ENCODE measurements around the gene WNT6. TPM values are rescaled to one million over a fixed set of nuclear protein-coding genes. Genes with fewer than 3 reads are reported as not detected.
A peak's percentile ranks its signal among the peaks of the same experiment; 100 is the strongest.

WNT6 gene
- total and polyA plus RNA-seq, 8 donors = 0.07 TPM; not detected in 7

- peaks cover 18 to 42% of the 10 kb centered on the region in 2 donors for H3K4me1 ChIP-seq
- no peaks in the 10 kb centered on the region for H3K36me3 ChIP-seq
- intact Hi-C loops (cut with DNase I) = no loop called here
- H3K27me3 ChIP-seq = peaks cover 46 to 87% of the 10 kb centered on the region in 2 donors
- ATAC-seq (no peak), DNase-seq (no peak)
- peak overlapping the region; percentile 21 to 38 for H3K4me3 ChIP-seq
- peak overlapping the region in 1 of 2 donors; percentile 23 for H3K27ac ChIP-seq
- no peaks in the 10 kb centered on the region for H3K9me3 ChIP-seq
- no peak for TF ChIP-seq CTCF (IDR thresholded peaks at IDR 0.05)
These were observed 33.9 kb downstream of the WNT6 start for GRCh38 chr2:218893349-218894150.

GRCh38 chr2:218894151-218894879 is 34.7 kb downstream of the WNT6 start:
- Histone ChIP-seq H3K36me3 (no peaks in the 10 kb centered on the region), H3K27me3 (peaks cover 53 to 94% of the 10 kb centered on the region in 2 donors), H3K4me3 (no peak overlapping the region), H3K9me3 (no peaks in the 10 kb centered on the region), H3K4me1 (peaks cover 18 to 42% of the 10 kb centered on the region in 2 donors), H3K27ac (no peak overlapping the region)
- DNase-seq (no peak), ATAC-seq (no peak)
- intact Hi-C loops (cut with DNase I) = no loop called here
- TF ChIP-seq CTCF (IDR thresholded peaks at IDR 0.05) = no peak

- H3K27ac ChIP-seq = no peak overlapping the region
- peaks cover 58 to 98% of the 10 kb centered on the region in 2 donors for H3K27me3 ChIP-seq
- H3K9me3 ChIP-seq = no peaks in the 10 kb centered on the region
- TF ChIP-seq CTCF (IDR thresholded peaks at IDR 0.05) = no peak
- DNase-seq (no peak), ATAC-seq (no peak)
- peaks cover 18 to 42% of the 10 kb centered on the region in 2 donors for H3K4me1 ChIP-seq
- H3K4me3 ChIP-seq = no peak overlapping the region
- no peaks in the 10 kb centered on the region for H3K36me3 ChIP-seq
- intact Hi-C loops (cut with DNase I) = no loop called here
These were observed 35.2 kb downstream of the WNT6 start for GRCh38 chr2:218894880-218895157.

- ATAC-seq (peak; percentile 15), DNase-seq (no peak)
- no peak for TF ChIP-seq CTCF (IDR thresholded peaks at IDR 0.05)
- H3K4me3 ChIP-seq = no peak overlapping the region
- no peak overlapping the region for H3K27ac ChIP-seq
- H3K4me1 ChIP-seq = peaks cover 18 to 42% of the 10 kb centered on the region in 2 donors
- no peaks in the 10 kb centered on the region for H3K9me3 ChIP-seq
- H3K36me3 ChIP-seq = no peaks in the 10 kb centered on the region
- H3K27me3 ChIP-seq = peaks cover 61 to 98% of the 10 kb centered on the region in 2 donors
- intact Hi-C loops (cut with DNase I) = no loop called here
These were observed 35.7 kb downstream of the WNT6 start for GRCh38 chr2:218895326-218895725.

- intact Hi-C loops (cut with DNase I) = no loop called here
- Histone ChIP-seq H3K36me3 (no peaks in the 10 kb centered on the region), H3K4me1 (peaks cover 18 to 42% of the 10 kb centered on the region in 2 donors), H3K27me3 (peaks cover 66 to 99% of the 10 kb centered on the region in 2 donors), H3K27ac (no peak overlapping the region), H3K9me3 (no peaks in the 10 kb centered on the region), H3K4me3 (no peak overlapping the region)
- TF ChIP-seq CTCF (IDR thresholded peaks at IDR 0.05) = no peak
- no peak for DNase-seq
- peak; percentile 11 for ATAC-seq
These were observed 36.3 kb downstream of the WNT6 start for GRCh38 chr2:218895759-218896500.
